SK-N-MC (cell line): ENCODE results near the gene CLCN6.

Experiments
- EZH2 ChIP-seq: fragments of 200-600 bp; sonication (generic); IDR thresholded peaks from one replicate; pipeline ENCODE4 v1.6.1; 2017; ENCODE audit warnings: antibody characterized with exemption
- POLR2AphosphoS5 ChIP-seq: IDR thresholded peaks from 2 replicates; pipeline ENCODE4 v1.6.1; 2012; ENCODE audit warnings: mild to moderate bottlenecking, low read depth, low read length, borderline replicate concordance

DNA sequence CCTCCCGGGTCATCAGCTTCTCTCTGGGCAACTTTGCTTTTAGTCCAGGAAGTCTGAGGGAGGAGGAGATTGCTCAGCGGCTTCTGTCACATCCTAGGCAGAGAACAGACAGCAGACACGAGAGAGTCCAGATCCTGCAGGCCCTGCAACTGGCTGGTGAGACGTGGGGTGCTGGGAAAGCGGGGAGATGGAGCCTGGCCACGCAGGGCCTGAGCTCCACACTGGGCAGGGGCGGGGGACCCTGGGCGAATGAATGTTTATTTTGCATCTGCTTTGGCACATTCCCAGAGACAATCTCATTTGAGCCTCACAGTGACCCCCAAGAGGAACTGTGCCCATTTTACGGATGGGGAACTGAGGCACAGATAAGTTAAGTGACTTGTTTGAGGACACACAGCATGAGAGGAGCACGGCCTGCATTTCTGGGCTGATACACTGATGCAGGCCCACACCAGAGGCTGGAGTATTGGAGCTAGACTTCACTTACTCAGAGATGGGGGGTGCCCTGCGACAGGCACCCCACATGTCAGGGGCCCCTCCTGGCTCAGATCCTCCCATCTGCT lies 34.4 kb upstream of the CLCN6 start:
- TF ChIP-seq POLR2AphosphoS5 (no peak), EZH2 (no peak)
